ENCODE results near the gene NEUROD2.
A peak's percentile ranks its signal among the peaks of the same experiment; 100 is the strongest.

The NEUROD2 gene

GRCh38 chr17:39581071-39581758 is 26.5 kb downstream of the NEUROD2 start:
- DNase-seq (ENCODE audit: low read depth) = no peak
- no peak for TF ChIP-seq CTCF (IDR thresholded peaks at IDR 0.05; ENCODE audit: low read depth, low read length, missing control alignments)
- in situ Hi-C loops (cut with HindIII; ENCODE audit: low sequenced_read_pairs) = no loop called here
- H3K4me3 ChIP-seq (ENCODE audit: low read depth, low read length) = no peak overlapping the region

- H3K4me3 ChIP-seq (ENCODE audit: low read depth, low read length) = no peak overlapping the region
- in situ Hi-C loops (cut with HindIII; ENCODE audit: low sequenced_read_pairs) = no loop called here
- no peak for TF ChIP-seq CTCF (IDR thresholded peaks at IDR 0.05; ENCODE audit: low read depth, low read length, missing control alignments)
- DNase-seq (ENCODE audit: low read depth) = no peak
Observed at GRCh38 chr17:39580082-39580468, 27.6 kb downstream of the NEUROD2 start.

- no peak for TF ChIP-seq CTCF (IDR thresholded peaks at IDR 0.05; ENCODE audit: low read depth, low read length, missing control alignments)
- H3K4me3 ChIP-seq (ENCODE audit: low read depth, low read length) = no peak overlapping the region
- no peak for DNase-seq (ENCODE audit: low read depth)
- in situ Hi-C loops (cut with HindIII; ENCODE audit: low sequenced_read_pairs) = loop anchor here (5.0 to 10.0 kb wide), 2 partner anchors 42 to 205 kb away; no protein-coding TSS in a partner anchor
Observed at GRCh38 chr17:39579318-39580081, 28.2 kb downstream of the NEUROD2 start.

- no peak for DNase-seq (ENCODE audit: low read depth)
- in situ Hi-C loops (cut with HindIII; ENCODE audit: low sequenced_read_pairs) = loop anchor here (5.0 to 10.0 kb wide), 2 partner anchors 41 to 207 kb away; no protein-coding TSS in a partner anchor
- no peak for TF ChIP-seq CTCF (IDR thresholded peaks at IDR 0.05; ENCODE audit: low read depth, low read length, missing control alignments)
Observed at GRCh38 chr17:39578272-39578671, 29.4 kb downstream of the NEUROD2 start.

GRCh38 chr17:39576187-39576586 is 31.5 kb downstream of the NEUROD2 start:
- in situ Hi-C loops (cut with HindIII; ENCODE audit: low sequenced_read_pairs) = loop anchor here (5.0 to 10.0 kb wide), 2 partner anchors 39 to 209 kb away; no protein-coding TSS in a partner anchor
- DNase-seq (ENCODE audit: low read depth) = no peak
- no peak overlapping the region for H3K4me3 ChIP-seq (ENCODE audit: low read depth, low read length)
- TF ChIP-seq CTCF (IDR thresholded peaks at IDR 0.05; ENCODE audit: low read depth, low read length, missing control alignments) = peak; percentile 74

More at GRCh38 chr17:39578272-39578671, 29.4 kb downstream of the NEUROD2 start:
- H3K4me3 ChIP-seq (ENCODE audit: low read depth, low read length) = no peak overlapping the region

- in situ Hi-C loops (cut with HindIII; ENCODE audit: low sequenced_read_pairs) = loop anchor here (10.0 kb wide), 1 partner anchor 211 kb away; no protein-coding TSS in a partner anchor
- no peak for TF ChIP-seq CTCF (IDR thresholded peaks at IDR 0.05; ENCODE audit: low read depth, low read length, missing control alignments)
- H3K4me3 ChIP-seq (ENCODE audit: low read depth, low read length) = peak overlapping the region; percentile 50
- no peak for DNase-seq (ENCODE audit: low read depth)
Observed at GRCh38 chr17:39573447-39574298, 34.0 kb downstream of the NEUROD2 start.

Measured in astrocyte of the cerebellum (primary cell).